ENCODE data around the gene NECAP2. TPM values are rescaled to one million over a fixed set of nuclear protein-coding genes. Genes with fewer than 3 reads are reported as not detected.

The NECAP2 gene
- total RNA-seq, 1 donor from 2014 or later, result 48.2 TPM

DNA sequence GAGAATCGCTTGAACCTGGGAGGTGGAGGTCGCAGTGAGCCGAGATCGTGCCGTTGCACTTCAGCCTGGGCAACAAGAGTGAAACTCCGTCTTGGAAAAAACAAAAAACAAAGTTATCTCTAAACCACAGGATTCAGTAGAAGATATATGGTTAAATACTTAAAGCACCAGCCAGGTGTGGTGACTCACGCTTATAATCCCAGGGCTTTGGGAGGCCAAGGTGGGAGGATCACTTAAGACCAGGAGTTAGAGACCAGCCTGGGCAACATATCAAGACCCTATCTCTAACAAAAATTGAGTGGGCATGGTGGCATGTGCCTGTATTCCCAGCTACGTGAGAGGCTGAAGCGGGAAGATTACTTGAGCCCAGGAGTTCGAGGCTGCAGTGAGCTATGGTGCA lies 5.6 kb downstream of the NECAP2 start:
- H3K36me3 Mint-ChIP-seq, result peaks cover 12% of the 10 kb centered on the region
- H3K9me3 Mint-ChIP-seq, result no peaks in the 10 kb centered on the region
- no peak overlapping the region for H3K27ac Mint-ChIP-seq

DNA sequence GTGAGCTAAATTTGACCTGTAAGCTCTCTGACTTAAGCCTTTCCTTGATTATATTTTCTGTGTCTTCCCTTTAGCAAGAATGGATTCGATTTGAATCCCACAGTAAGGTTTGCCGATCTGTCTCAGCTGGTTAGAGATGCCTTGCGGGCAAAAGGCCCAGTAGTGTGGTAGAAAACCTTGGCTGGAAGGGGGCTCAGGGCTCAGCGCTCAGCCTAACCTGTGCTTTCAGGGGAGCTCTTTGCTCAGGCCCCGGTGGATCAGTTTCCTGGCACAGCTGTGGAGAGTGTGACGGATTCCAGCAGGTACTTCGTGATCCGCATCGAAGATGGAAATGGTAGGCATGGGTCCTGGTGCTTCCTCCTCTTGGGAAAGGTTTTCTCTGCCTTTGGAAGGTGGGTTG lies 7.1 kb downstream of the NECAP2 start:
- Mint-ChIP-seq H3K27ac (no peak overlapping the region), H3K36me3 (peaks cover 20% of the 10 kb centered on the region), H3K27me3 (no peaks in the 10 kb centered on the region), H3K4me1 (ENCODE audit: unreplicated experiment) (no peaks in the 10 kb centered on the region), H3K4me3 (no peak overlapping the region), H3K9me3 (no peaks in the 10 kb centered on the region)
- no peak for DNase-seq (ENCODE audit: extremely low spot score, unreplicated experiment)
- TF ChIP-seq, protein P1, sequence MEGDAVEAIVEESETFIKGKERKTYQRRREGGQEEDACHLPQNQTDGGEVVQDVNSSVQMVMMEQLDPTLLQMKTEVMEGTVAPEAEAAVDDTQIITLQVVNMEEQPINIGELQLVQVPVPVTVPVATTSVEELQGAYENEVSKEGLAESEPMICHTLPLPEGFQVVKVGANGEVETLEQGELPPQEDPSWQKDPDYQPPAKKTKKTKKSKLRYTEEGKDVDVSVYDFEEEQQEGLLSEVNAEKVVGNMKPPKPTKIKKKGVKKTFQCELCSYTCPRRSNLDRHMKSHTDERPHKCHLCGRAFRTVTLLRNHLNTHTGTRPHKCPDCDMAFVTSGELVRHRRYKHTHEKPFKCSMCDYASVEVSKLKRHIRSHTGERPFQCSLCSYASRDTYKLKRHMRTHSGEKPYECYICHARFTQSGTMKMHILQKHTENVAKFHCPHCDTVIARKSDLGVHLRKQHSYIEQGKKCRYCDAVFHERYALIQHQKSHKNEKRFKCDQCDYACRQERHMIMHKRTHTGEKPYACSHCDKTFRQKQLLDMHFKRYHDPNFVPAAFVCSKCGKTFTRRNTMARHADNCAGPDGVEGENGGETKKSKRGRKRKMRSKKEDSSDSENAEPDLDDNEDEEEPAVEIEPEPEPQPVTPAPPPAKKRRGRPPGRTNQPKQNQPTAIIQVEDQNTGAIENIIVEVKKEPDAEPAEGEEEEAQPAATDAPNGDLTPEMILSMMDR (conservative IDR thresholded peaks at IDR 0.05), result no peak

More for the DNA sequence above, 5.6 kb downstream of the NECAP2 start:
- Mint-ChIP-seq H3K4me1 (ENCODE audit: unreplicated experiment) (peaks cover 6% of the 10 kb centered on the region), H3K4me3 (no peak overlapping the region), H3K27me3 (no peaks in the 10 kb centered on the region)
- DNase-seq (ENCODE audit: extremely low spot score, unreplicated experiment), result no peak
- TF ChIP-seq, protein P1 (conservative IDR thresholded peaks at IDR 0.05), result no peak

DNA sequence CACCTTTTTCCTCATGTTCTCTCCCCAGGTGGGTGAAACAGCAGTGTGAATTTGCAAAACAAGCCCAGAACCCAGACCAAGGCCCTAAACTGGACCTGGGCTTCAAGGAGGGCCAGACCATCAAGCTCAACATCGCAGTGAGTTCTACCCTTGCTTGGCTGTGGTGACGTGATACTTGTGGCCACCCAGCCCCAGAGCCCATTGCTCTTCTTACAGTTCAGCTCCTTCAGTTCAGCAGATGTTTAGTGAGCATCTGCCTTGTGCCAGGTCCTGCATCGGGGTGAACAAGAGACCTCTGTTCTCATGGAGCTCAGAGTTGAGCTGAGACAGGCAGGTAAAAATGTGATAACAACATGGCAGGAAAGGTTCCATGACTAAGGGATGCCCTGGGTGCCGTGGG lies 8.5 kb downstream of the NECAP2 start:
- TF ChIP-seq, protein P1 (conservative IDR thresholded peaks at IDR 0.05), result no peak
- peaks cover 20% of the 10 kb centered on the region for H3K36me3 Mint-ChIP-seq
- no peaks in the 10 kb centered on the region for H3K9me3 Mint-ChIP-seq
- H3K4me3 Mint-ChIP-seq, result no peak overlapping the region
- no peaks in the 10 kb centered on the region for H3K4me1 Mint-ChIP-seq (ENCODE audit: unreplicated experiment)
- no peak overlapping the region for H3K27ac Mint-ChIP-seq
- no peaks in the 10 kb centered on the region for H3K27me3 Mint-ChIP-seq
- no peak for DNase-seq (ENCODE audit: extremely low spot score, unreplicated experiment)

DNA sequence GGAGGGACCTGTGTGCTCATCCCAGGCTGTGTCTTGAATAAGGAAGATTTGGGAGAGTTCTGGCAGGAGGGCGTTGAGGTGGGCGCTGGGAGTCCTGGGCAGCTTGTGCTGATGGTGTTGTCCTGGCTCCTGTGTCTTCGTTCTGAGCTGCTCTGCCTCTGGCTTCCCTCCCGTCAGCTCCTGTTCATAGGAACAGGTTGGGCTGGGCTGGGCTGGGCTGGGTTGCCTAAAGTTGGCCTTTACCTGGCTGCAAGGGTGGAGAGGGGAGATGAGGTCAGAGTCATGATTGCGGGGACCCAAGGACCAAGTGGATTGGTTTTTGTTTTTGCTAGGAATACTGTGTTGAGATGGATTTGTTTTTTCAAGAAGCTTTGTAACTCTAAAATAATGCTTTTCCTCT lies 9.1 kb downstream of the NECAP2 start:
- no peak overlapping the region for H3K27ac Mint-ChIP-seq
- H3K4me1 Mint-ChIP-seq (ENCODE audit: unreplicated experiment), result no peaks in the 10 kb centered on the region
- TF ChIP-seq, protein P1 (conservative IDR thresholded peaks at IDR 0.05), result no peak
- peaks cover 18% of the 10 kb centered on the region for H3K36me3 Mint-ChIP-seq
- no peak for DNase-seq (ENCODE audit: extremely low spot score, unreplicated experiment)
- no peak overlapping the region for H3K4me3 Mint-ChIP-seq
- H3K9me3 Mint-ChIP-seq, result no peaks in the 10 kb centered on the region
- H3K27me3 Mint-ChIP-seq, result no peaks in the 10 kb centered on the region

DNA sequence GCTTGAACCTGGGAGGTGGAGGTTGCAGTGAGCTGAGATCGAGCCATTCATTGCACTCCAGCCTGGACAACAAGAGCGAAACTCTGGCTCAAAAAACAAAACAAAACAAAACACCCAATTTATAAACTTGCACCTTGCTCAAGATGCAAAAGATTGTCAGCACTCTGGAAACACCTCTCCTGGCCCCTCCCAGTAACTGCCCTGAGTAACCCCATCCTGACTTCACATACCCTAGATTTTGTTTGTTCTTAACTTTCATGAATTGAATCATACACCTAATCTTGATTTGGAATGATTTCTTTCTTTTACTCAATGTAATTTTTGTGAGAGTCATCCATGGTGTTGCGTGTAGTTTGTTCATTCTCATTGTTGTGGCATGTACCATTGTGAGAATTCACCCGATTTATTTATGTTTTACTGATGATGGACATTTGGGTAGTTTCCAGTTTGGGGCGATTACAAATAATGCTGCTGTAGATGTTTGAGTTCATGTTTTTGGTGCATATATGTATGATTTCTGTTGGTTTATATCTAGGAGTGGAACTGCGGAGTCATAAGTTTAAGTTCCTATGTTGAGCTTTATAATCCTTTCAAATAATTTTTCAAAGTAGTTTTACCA lies 10.4 kb downstream of the NECAP2 start:
- TF ChIP-seq, protein P1 (conservative IDR thresholded peaks at IDR 0.05), result no peak
- Mint-ChIP-seq H3K27me3 (no peaks in the 10 kb centered on the region), H3K4me1 (ENCODE audit: unreplicated experiment) (no peaks in the 10 kb centered on the region), H3K27ac (no peak overlapping the region), H3K9me3 (no peaks in the 10 kb centered on the region), H3K36me3 (peaks cover 23% of the 10 kb centered on the region), H3K4me3 (no peak overlapping the region)
- DNase-seq (ENCODE audit: extremely low spot score, unreplicated experiment), result no peak

Data from type B pancreatic cell (in vitro differentiated cells).